Hepatocyte (in vitro differentiated cells): Measurements from ENCODE around the gene TOLLIP. TPM values are rescaled to one million over a fixed set of nuclear protein-coding genes. Genes with fewer than 3 reads are reported as not detected.
"Not testable (repeated sequence)": the region's sequence is repeated elsewhere in the genome, so short reads cannot be mapped to it uniquely, and the experiment has no call there.

Experiments
- DNase-seq: peaks from one replicate; pipeline ENCODE4 v3.0.0-alpha.2; 2016; ENCODE audit warnings: low spot score
- H2AFZ ChIP-seq: fragments of 200-600 bp; sonication (generic); 2 replicates; pipeline ENCODE4 v1.6.0; 2016; ENCODE audit warnings: antibody characterized with exemption, mild to moderate bottlenecking
- H3K27ac ChIP-seq: fragments of 200-600 bp; sonication (generic); 2 replicates; pipeline ENCODE4 v1.5.1; 2016; ENCODE audit warnings: mild to moderate bottlenecking
- H3K27me3 ChIP-seq: fragments of 200-600 bp; sonication (generic); 2 replicates; pipeline ENCODE4 v1.6.1; 2016
- H3K36me3 ChIP-seq: fragments of 200-600 bp; sonication (generic); replicated peaks from 2 replicates; pipeline ENCODE4 v1.5.1; 2016; ENCODE audit warnings: low read depth; ENCODE audit not compliant: insufficient read depth
- H3K4me1 ChIP-seq: fragments of 200-600 bp; sonication (generic); 2 replicates; pipeline ENCODE4 v1.5.1; 2016; ENCODE audit warnings: mild to moderate bottlenecking, moderate library complexity; ENCODE audit not compliant: insufficient read depth
- H3K4me2 ChIP-seq: fragments of 200-600 bp; sonication (generic); 2 replicates; pipeline ENCODE4 v1.6.0; 2016
- H3K4me3 ChIP-seq: fragments of 200-600 bp; sonication (generic); 2 replicates; pipeline ENCODE4 v1.5.1; 2016; ENCODE audit warnings: mild to moderate bottlenecking
- H3K79me2 ChIP-seq: fragments of 200-600 bp; sonication (generic); 2 replicates; pipeline ENCODE4 v1.6.0; 2017; ENCODE audit warnings: mild to moderate bottlenecking
- H3K9me2 ChIP-seq: fragments of 200-600 bp; sonication (generic); replicated peaks from 2 replicates; pipeline ENCODE4 v1.6.0; 2017; ENCODE audit warnings: mild to moderate bottlenecking; ENCODE audit not compliant: insufficient read depth
- H3K9me3 ChIP-seq: fragments of 200-600 bp; sonication (generic); 2 replicates; pipeline ENCODE4 v1.5.1; 2016; ENCODE audit warnings: low read depth, mild to moderate bottlenecking
- H4K20me1 ChIP-seq: fragments of 200-600 bp; sonication (generic); 2 replicates; pipeline ENCODE4 v1.6.0; 2016; ENCODE audit warnings: mild to moderate bottlenecking; ENCODE audit not compliant: insufficient read depth, poor library complexity, severe bottlenecking
- CTCF ChIP-seq: fragments of 200-600 bp; sonication (generic); IDR thresholded peaks from 2 replicates; pipeline ENCODE4 v1.5.1; 2016; ENCODE audit warnings: antibody characterized with exemption, mild to moderate bottlenecking; ENCODE audit not compliant: poor library complexity
- EZH2 ChIP-seq: fragments of 200-600 bp; sonication (generic); IDR thresholded peaks from 2 replicates; pipeline ENCODE4 v1.6.1; 2016; ENCODE audit warnings: antibody characterized with exemption, mild to moderate bottlenecking, borderline replicate concordance
- EZH2phosphoT487 ChIP-seq: fragments of 200-600 bp; sonication (generic); IDR thresholded peaks from one replicate; pipeline ENCODE4 v1.6.1; 2018; ENCODE audit warnings: antibody characterized with exemption, mild to moderate bottlenecking, low read depth, moderate library complexity; ENCODE audit not compliant: unreplicated experiment, severe bottlenecking
- WGBS: methylation state at CpG from one replicate; pipeline ENCODE4 v1.1.6; 2016; ENCODE audit warnings: low lambda C conversion rate; ENCODE audit errors: missing lambda C conversion rate; 5-methylcytosine and 5-hydroxymethylcytosine counted together
- polyA plus RNA-seq: library from polyadenylated mRNA; unstranded; fragments of >200 nt; fragmentation: Nextera tagmentation; extraction: Ambion mirVana; gene quantifications from 2 replicates; pipeline ENCODE4 v1.2.1, GENCODE V29; 2016
- total RNA-seq: library from RNA; depleted of rRNA; stranded (reverse); fragments of >200 nt; gene quantifications from 2 replicates; pipeline ENCODE4 v1.2.3, GENCODE V29; 2014

The TOLLIP gene
- total and polyA plus RNA-seq, 2 experiments from 2014 or later, result 33.3 to 80.9 TPM

GRCh38 chr11:1264444-1264843, 45.0 kb downstream of the TOLLIP start:
- not testable (repeated sequence) for H3K4me2 ChIP-seq, H4K20me1 ChIP-seq, H3K27me3 ChIP-seq, H2AFZ ChIP-seq, H3K36me3 ChIP-seq, H3K9me3 ChIP-seq, H3K79me2 ChIP-seq, H3K9me2 ChIP-seq, H3K27ac ChIP-seq, H3K4me1 ChIP-seq, H3K4me3 ChIP-seq
- 42% methylated on average over 3 of the region's 3 CpGs for WGBS
- TF ChIP-seq CTCF, result peak; percentile 54
- DNase-seq, result peak; percentile 68

GRCh38 chr11:1263010-1263409, 46.4 kb downstream of the TOLLIP start:
- Histone ChIP-seq H3K4me3 (no peak overlapping the region), H2AFZ (peak overlapping the region; percentile 56), H3K79me2 (no peaks in the 10 kb centered on the region), H3K4me2 (peak overlapping the region; percentile 84), H3K4me1 (peaks cover 10% of the 10 kb centered on the region), H3K27ac (peak overlapping the region; percentile 63), H4K20me1 (no peaks in the 10 kb centered on the region), H3K36me3 (no peaks in the 10 kb centered on the region), H3K27me3 (no peaks in the 10 kb centered on the region), H3K9me3 (no peaks in the 10 kb centered on the region), H3K9me2 (no peaks in the 10 kb centered on the region)
- TF ChIP-seq EZH2phosphoT487, result no peak
- TF ChIP-seq EZH2, result no peak
- TF ChIP-seq CTCF, result no peak
- DNase-seq, result no peak
- 61% methylated on average over 7 of the region's 7 CpGs for WGBS

GRCh38 chr11:1262172-1263006, 47.0 kb downstream of the TOLLIP start:
- H3K4me2 ChIP-seq, result peak overlapping the region; percentile 84
- no peaks in the 10 kb centered on the region for H4K20me1 ChIP-seq
- DNase-seq, result peak; percentile 94
- peaks cover 10% of the 10 kb centered on the region for H3K4me1 ChIP-seq
- peak overlapping the region; percentile 56 for H2AFZ ChIP-seq
- H3K9me3 ChIP-seq, result no peaks in the 10 kb centered on the region
- no peaks in the 10 kb centered on the region for H3K9me2 ChIP-seq
- no peaks in the 10 kb centered on the region for H3K27me3 ChIP-seq
- no peaks in the 10 kb centered on the region for H3K79me2 ChIP-seq
- H3K27ac ChIP-seq, result peak overlapping the region; percentile 73
- TF ChIP-seq CTCF (no peak), EZH2 (no peak), EZH2phosphoT487 (no peak)
- 24% methylated on average over 26 of the region's 31 CpGs for WGBS
- no peak overlapping the region for H3K4me3 ChIP-seq
- H3K36me3 ChIP-seq, result no peaks in the 10 kb centered on the region
